Measurements from ENCODE around the gene SLC6A19. TPM values are rescaled to one million over a fixed set of nuclear protein-coding genes. Genes with fewer than 3 reads are reported as not detected.
A peak's percentile ranks its signal among the peaks of the same experiment; 100 is the strongest.

Gene SLC6A19
- total RNA-seq, 2 donors from 2014 or later = 0.09 to 0.15 TPM

GRCh38 chr5:1186351-1187233, 14.8 kb upstream of the SLC6A19 start:
- no peaks in the 10 kb centered on the region for H3K9me3 Mint-ChIP-seq
- Histone ChIP-seq H3K27ac (ENCODE audit: low read depth, low read length) (no peak overlapping the region), H3K4me1 (ENCODE audit: control insufficient read depth, insufficient read depth, low read length) (peaks cover 17% of the 10 kb centered on the region), H3K27me3 (ENCODE audit: control insufficient read depth, insufficient read depth, low read length, poor library complexity, severe bottlenecking) (peaks cover under 1% of the 10 kb centered on the region), H3K4me3 (ENCODE audit: low read length) (no peak overlapping the region), H3K9me3 (ENCODE audit: control insufficient read depth, low read length) (no peaks in the 10 kb centered on the region), H3K36me3 (ENCODE audit: control insufficient read depth, insufficient read depth, low read length) (no peaks in the 10 kb centered on the region), H3K9ac (ENCODE audit: extremely low read depth, low read length, poor library complexity, severe bottlenecking) (no peak overlapping the region)
- H3K36me3 Mint-ChIP-seq (ENCODE audit: low read depth) = no peaks in the 10 kb centered on the region
- peaks cover 2% of the 10 kb centered on the region for H3K27me3 Mint-ChIP-seq (ENCODE audit: insufficient read depth)
- H3K27ac Mint-ChIP-seq = peak overlapping the region; percentile 62
- DNase-seq = no peak
- TF ChIP-seq CTCF (conservative IDR thresholded peaks at IDR 0.05) = no peak
- H3K4me3 Mint-ChIP-seq = no peak overlapping the region
- 80 to 86% methylated on average over 10 to 18 of the region's 18 CpGs for WGBS, 2 experiments (ENCODE audit: insufficient coverage in 1 of 2, insufficient read length in 1 of 2)
- peaks cover 15% of the 10 kb centered on the region for H3K4me1 Mint-ChIP-seq

GRCh38 chr5:1187234-1187949, 14.0 kb upstream of the SLC6A19 start:
- no peaks in the 10 kb centered on the region for H3K36me3 Mint-ChIP-seq (ENCODE audit: low read depth)
- 86 to 87% methylated on average over 7 to 18 of the region's 18 CpGs for WGBS, 2 experiments (ENCODE audit: insufficient coverage in 1 of 2, insufficient read length in 1 of 2)
- Histone ChIP-seq H3K4me1 (ENCODE audit: control insufficient read depth, insufficient read depth, low read length) (peaks cover 17% of the 10 kb centered on the region), H3K36me3 (ENCODE audit: control insufficient read depth, insufficient read depth, low read length) (no peaks in the 10 kb centered on the region), H3K4me3 (ENCODE audit: low read length) (no peak overlapping the region), H3K9ac (ENCODE audit: extremely low read depth, low read length, poor library complexity, severe bottlenecking) (no peak overlapping the region), H3K27ac (ENCODE audit: low read depth, low read length) (no peak overlapping the region), H3K9me3 (ENCODE audit: control insufficient read depth, low read length) (no peaks in the 10 kb centered on the region), H3K27me3 (ENCODE audit: control insufficient read depth, insufficient read depth, low read length, poor library complexity, severe bottlenecking) (peaks cover 6% of the 10 kb centered on the region)
- peaks cover 4% of the 10 kb centered on the region for H3K27me3 Mint-ChIP-seq (ENCODE audit: insufficient read depth)
- no peak for DNase-seq
- H3K9me3 Mint-ChIP-seq = no peaks in the 10 kb centered on the region
- H3K27ac Mint-ChIP-seq = no peak overlapping the region
- H3K4me3 Mint-ChIP-seq = no peak overlapping the region
- peaks cover 15% of the 10 kb centered on the region for H3K4me1 Mint-ChIP-seq
- TF ChIP-seq CTCF (conservative IDR thresholded peaks at IDR 0.05) = no peak

- no peak for DNase-seq
- Mint-ChIP-seq H3K36me3 (ENCODE audit: low read depth) (no peaks in the 10 kb centered on the region), H3K4me3 (no peak overlapping the region)
These were observed 13.5 kb upstream of the SLC6A19 start for GRCh38 chr5:1187950-1188334.

More at GRCh38 chr5:1187950-1188334, 13.5 kb upstream of the SLC6A19 start:
- Mint-ChIP-seq H3K27ac (no peak overlapping the region), H3K9me3 (no peaks in the 10 kb centered on the region), H3K27me3 (ENCODE audit: insufficient read depth) (peaks cover 4% of the 10 kb centered on the region), H3K4me1 (peaks cover 15% of the 10 kb centered on the region)
- no peaks in the 10 kb centered on the region for H3K9me3 ChIP-seq (ENCODE audit: control insufficient read depth, low read length)
- H3K4me3 ChIP-seq (ENCODE audit: low read length) = no peak overlapping the region
- no peak for TF ChIP-seq CTCF (conservative IDR thresholded peaks at IDR 0.05)
- H3K36me3 ChIP-seq (ENCODE audit: control insufficient read depth, insufficient read depth, low read length) = no peaks in the 10 kb centered on the region
- WGBS, 2 experiments (ENCODE audit: insufficient coverage in 1 of 2, insufficient read length in 1 of 2) = 87 to 95% methylated on average over 4 to 8 of the region's 8 CpGs
- no peak overlapping the region for H3K27ac ChIP-seq (ENCODE audit: low read depth, low read length)
- peaks cover 14% of the 10 kb centered on the region for H3K4me1 ChIP-seq (ENCODE audit: control insufficient read depth, insufficient read depth, low read length)
- H3K27me3 ChIP-seq (ENCODE audit: control insufficient read depth, insufficient read depth, low read length, poor library complexity, severe bottlenecking) = peaks cover 9% of the 10 kb centered on the region
- H3K9ac ChIP-seq (ENCODE audit: extremely low read depth, low read length, poor library complexity, severe bottlenecking) = no peak overlapping the region

All from endodermal cell (in vitro differentiated cells).